ENCODE results near the gene AGBL2.

GRCh38 chr11:47715082-47715669 lies at the start of gene AGBL2:
- no peak for TF ChIP-seq SUZ12 (IDR thresholded peaks at IDR 0.05)
- no peak for TF ChIP-seq FOXM1 (IDR thresholded peaks at IDR 0.05; ENCODE audit: borderline replicate concordance)
- no peak for TF ChIP-seq L3MBTL2 (conservative IDR thresholded peaks at IDR 0.05)
- TF ChIP-seq BHLHE40 (IDR thresholded peaks at IDR 0.05; ENCODE audit: borderline replicate concordance) = no peak
- no peak for TF ChIP-seq ARNT (IDR thresholded peaks at IDR 0.05)
- no peak for TF ChIP-seq NFRKB (IDR thresholded peaks at IDR 0.05)
- no peak for TF ChIP-seq HDGF (IDR thresholded peaks at IDR 0.05; ENCODE audit: borderline replicate concordance)

Data from HEK293T (cell line).